ENCODE data around the gene CEACAM1.

The CEACAM1 gene

DNA sequence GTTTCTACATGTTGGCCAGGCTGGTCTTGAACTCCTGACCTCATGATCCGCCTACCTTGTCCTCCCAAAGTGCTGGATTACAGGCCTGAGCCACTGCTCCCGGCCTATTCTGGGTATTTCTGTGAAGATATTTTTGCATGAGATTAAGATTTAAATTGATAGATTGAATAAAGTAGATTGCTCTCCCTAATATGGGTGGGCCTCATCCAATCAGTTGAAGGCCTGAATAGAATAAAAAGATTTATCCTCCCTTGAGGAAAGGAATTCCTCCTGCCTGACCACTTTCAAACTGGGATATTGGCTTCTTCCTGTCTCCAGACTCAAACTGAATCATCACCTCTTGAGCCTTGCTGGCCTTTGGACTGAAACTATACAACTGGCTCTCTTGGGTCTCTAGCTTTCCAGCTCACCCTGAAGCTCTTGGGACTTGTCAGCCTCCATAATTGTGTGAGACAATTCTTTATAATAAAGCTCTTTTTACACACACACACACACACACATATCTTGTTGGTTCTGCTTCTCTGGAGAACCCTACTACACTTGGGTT, 49.4 kb downstream of the CEACAM1 start:
- TF ChIP-seq CTCF (IDR thresholded peaks at IDR 0.05; ENCODE audit: extremely low read depth, missing control alignments): no peak
- no peak for DNase-seq (ENCODE audit: low spot score)

GRCh38 chr19:42477933-42478332, 50.3 kb downstream of the CEACAM1 start:
- TF ChIP-seq CTCF (IDR thresholded peaks at IDR 0.05; ENCODE audit: extremely low read depth, missing control alignments): no peak
- no peak for DNase-seq (ENCODE audit: low spot score)

DNA sequence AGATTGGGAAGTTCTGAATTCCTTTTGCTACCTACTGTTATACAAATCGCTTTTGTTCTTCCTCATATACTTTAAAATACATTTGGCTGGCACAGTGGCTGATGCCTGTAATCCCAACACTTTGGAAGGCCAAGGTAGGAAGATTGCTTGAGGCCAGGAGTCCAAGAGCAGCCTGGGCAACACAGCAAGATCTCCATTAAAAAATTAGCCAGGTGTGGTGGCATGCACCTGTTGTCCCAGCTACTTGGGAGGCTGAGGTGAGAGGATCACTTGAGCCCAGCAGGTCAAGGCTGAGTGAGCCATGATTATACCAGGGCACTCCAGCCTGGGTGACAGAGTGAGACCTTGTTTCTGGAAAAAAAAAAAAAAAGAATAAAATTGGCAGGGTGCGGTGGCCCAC, 51.2 kb downstream of the CEACAM1 start:
- no peak for TF ChIP-seq CTCF (IDR thresholded peaks at IDR 0.05; ENCODE audit: extremely low read depth, missing control alignments)
- no peak for DNase-seq (ENCODE audit: low spot score)

DNA sequence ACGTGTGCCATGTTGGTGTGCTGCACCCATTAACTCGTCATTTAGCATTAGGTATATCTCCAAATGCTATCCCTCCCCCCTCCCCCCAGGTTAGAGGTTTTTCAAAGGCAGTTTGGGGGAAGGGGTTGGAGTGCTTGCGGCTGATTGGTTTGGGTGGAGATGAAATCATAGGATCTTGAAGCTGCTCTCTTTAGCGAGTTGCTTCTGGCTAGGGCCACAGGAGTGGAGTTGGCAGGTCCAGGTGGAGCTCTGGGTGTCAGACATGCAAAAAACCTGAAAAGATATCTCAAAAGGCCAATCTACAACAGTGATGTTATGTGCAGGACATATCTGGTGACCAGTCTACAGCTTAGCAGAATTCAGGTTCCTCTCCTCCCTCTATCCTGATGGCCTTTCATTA, 52.9 kb downstream of the CEACAM1 start:
- no peak for TF ChIP-seq CTCF (IDR thresholded peaks at IDR 0.05; ENCODE audit: extremely low read depth, missing control alignments)
- no peak for DNase-seq (ENCODE audit: low spot score)

DNA sequence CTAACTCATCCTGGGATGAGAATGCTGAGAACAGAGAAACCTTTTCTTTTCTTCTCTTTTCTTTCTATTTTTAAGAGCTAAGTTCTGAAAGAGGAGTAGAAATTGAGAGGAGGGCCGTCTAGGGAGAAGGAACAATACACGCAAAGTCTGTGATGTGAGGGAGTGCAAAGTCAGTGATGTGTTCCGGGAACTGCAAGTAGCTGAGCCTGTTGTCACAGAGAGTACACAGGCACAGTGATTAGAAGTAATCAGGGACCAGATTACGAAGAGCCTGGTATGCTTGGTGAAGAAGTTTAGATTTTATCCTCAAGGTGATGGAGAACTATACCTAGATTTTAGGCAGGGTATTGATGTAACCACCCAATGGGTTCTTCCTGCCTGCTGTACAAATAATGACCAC, 53.5 kb downstream of the CEACAM1 start:
- no peak for TF ChIP-seq CTCF (IDR thresholded peaks at IDR 0.05; ENCODE audit: extremely low read depth, missing control alignments)
- no peak for DNase-seq (ENCODE audit: low spot score)

GRCh38 chr19:42473686-42474085, 54.6 kb downstream of the CEACAM1 start:
- no peak for TF ChIP-seq CTCF (IDR thresholded peaks at IDR 0.05; ENCODE audit: extremely low read depth, missing control alignments)
- DNase-seq (ENCODE audit: low spot score): no peak

DNA sequence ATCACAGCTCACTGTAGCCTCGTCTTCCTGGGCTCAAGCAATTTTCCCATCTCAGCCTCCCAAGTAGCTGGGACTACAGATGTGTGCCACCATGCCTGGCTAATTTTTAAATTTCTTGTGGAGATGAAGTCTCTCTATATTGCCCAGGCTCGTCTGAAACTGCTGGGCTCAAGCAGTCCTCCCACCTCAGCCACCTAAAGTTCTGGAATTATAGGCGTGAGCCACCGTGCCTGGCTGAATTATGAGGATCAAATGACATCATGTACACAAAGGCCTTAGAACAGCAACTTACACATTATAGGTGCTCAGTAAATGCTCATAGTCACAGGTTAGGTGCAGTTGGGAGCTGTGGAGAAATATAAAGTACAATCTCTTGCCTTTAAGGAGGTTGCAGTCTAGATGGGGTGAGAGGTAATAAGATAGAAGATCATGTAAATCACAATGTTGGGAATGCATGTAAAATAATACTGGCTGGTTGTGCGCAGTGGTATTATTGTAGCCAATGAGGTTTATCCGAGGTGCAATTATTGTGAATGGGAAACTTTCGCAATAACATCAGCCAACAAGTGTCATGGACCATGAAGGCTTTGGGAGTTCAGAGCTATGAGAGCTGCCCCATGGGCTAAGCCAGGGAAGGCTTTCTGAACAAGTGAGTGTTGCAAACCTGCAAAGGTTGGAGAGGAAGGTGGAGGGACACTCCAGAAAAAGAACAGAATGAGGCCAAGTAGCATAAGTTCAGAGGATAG, 55.7 kb downstream of the CEACAM1 start:
- DNase-seq (ENCODE audit: low spot score): no peak
- TF ChIP-seq CTCF (IDR thresholded peaks at IDR 0.05; ENCODE audit: extremely low read depth, missing control alignments): no peak
